ENCODE results near the gene RHEB. TPM values are rescaled to one million over a fixed set of nuclear protein-coding genes. Genes with fewer than 3 reads are reported as not detected.
A peak's percentile ranks its signal among the peaks of the same experiment; 100 is the strongest.
"Not testable (repeated sequence)": the region's sequence is repeated elsewhere in the genome, so short reads cannot be mapped to it uniquely, and the experiment has no call there.

The RHEB gene
- total and polyA plus RNA-seq, 2 donors (not counting 1 experiment from before 2014, with no cell fraction given) = 9.3 to 40.3 TPM

DNA sequence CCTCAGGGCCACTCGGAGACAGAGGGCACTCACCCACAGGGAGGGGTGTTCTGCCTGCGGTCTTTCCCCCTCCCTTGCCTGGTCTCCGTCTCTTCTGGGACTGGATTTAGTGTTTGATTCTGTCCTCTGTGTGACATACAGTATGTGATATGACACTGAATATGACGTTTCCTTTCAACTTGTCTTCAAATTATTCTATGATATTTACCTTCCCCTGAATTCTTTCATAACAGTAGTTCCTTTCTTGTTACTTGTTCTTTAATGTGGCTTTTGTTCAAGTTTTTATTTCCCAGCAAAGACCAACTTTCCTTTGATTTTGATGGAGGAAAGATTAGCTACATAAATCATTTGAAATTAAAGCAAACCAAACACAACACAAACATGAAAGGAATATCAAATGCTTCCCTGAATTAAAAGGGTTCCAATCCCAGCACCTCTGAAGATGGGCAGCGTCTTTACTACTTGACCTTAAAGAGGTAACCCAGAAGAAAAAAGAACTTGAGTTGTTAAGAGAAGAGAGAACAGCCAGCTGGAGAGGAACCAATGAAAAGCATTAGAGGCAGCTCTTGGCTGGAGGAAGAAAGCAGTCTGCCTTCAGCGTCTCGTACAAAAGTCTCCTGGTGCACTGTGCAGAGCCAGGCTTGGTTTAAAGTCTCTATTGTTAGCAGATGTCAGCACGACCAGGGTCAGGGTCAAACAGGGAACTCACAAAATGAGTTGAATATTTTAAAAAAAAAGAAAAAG lies 18.3 kb upstream of the RHEB start:
- Mint-ChIP-seq H3K4me3 (no peak overlapping the region), H3K4me1 (no peaks in the 10 kb centered on the region), H3K27me3 (peaks cover 49% of the 10 kb centered on the region), H3K27ac (no peak overlapping the region), H3K9me3 (ENCODE audit: insufficient read depth) (peaks cover 6% of the 10 kb centered on the region)
- WGBS (ENCODE audit: insufficient coverage) = no CpG with 5 or more reads among the region's 8 CpGs
- H3K79me2 ChIP-seq (ENCODE audit: control insufficient read depth, insufficient read depth, low read length) = no peaks in the 10 kb centered on the region
- intact Hi-C loops (cut with micrococcal nuclease) = no loop called here
- POLR2A ChIA-PET = no interaction called here
- H3K4me3 ChIP-seq (ENCODE audit: control extremely low read depth in 1 of 5, extremely low read depth in 1 of 5, insufficient read depth in 1 of 5, low read depth in 2 of 5, low read length in 4 of 5) = no peak overlapping the region
- peaks cover 0 to 12% (median 4%) of the 10 kb centered on the region in 4 experiments for H3K27me3 ChIP-seq (replicated peaks in 1 of 4; ENCODE audit: control extremely low read depth in 1 of 4, control insufficient read depth in 3 of 4, insufficient read depth in 4 of 4, low read length in 3 of 4)
- no peak overlapping the region for H3K27ac ChIP-seq (ENCODE audit: low read length in 2 of 2)
- no peak for ATAC-seq (ENCODE audit: low read depth)
- no peak overlapping the region for H3K9ac ChIP-seq (ENCODE audit: low read length)
- no peak overlapping the region for H2AFZ ChIP-seq (ENCODE audit: insufficient read depth, low read depth, low read length, poor library complexity, severe bottlenecking)
- no peak for TF ChIP-seq CTCF (IDR thresholded peaks at IDR 0.05)
- TF ChIP-seq EZH2 (IDR thresholded peaks at IDR 0.05; ENCODE audit: borderline replicate concordance, insufficient read depth, low read depth, low read length, poor library complexity, severe bottlenecking) = no peak
- CTCF ChIA-PET = no interaction called here
- no peak overlapping the region for H3K4me2 ChIP-seq (replicated peaks; ENCODE audit: low read depth, low read length, poor library complexity, severe bottlenecking)
- H3K9me3 ChIP-seq (ENCODE audit: control extremely low read depth in 1 of 3, control insufficient read depth in 2 of 3, insufficient read depth in 1 of 3, low read length in 2 of 3) = peaks cover 0 to 9% (median 5%) of the 10 kb centered on the region in 3 donors
- no peaks in the 10 kb centered on the region for H3K36me3 ChIP-seq (replicated peaks in 1 of 2; ENCODE audit: control extremely low read depth in 1 of 2, control insufficient read depth in 1 of 2, extremely low read depth in 1 of 2, insufficient read depth in 2 of 2, low read length in 1 of 2)
- H3K4me1 ChIP-seq (ENCODE audit: control insufficient read depth in 2 of 2, insufficient read depth in 2 of 2, low read length in 2 of 2) = no peaks in the 10 kb centered on the region
- no peak for DNase-seq
- no peaks in the 10 kb centered on the region for H4K20me1 ChIP-seq (ENCODE audit: control insufficient read depth, insufficient read depth, low read length, poor library complexity, severe bottlenecking)

DNA sequence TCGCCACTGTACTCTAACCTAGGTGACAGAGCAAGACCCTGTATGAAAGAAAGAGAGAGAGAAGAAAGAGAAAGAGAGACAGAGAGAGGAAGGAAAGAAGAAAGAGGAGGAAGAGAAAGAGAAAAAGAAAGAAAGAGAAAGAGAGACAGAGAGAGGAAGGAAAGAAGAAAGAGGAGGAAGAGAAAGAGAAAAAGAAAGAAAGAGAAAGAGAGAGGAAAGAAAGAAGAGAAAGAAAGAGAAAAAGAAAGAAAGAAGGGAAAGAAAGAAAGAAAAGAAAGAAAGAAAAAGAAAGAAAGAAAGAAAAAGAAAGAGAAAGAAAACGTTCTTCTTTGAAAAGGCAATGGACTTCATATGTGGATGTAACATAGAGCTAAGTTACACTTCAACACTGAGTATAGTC lies 16.5 kb upstream of the RHEB start:
- ATAC-seq (ENCODE audit: low read depth); H4K20me1 ChIP-seq (ENCODE audit: control insufficient read depth, insufficient read depth, low read length, poor library complexity, severe bottlenecking); intact Hi-C loops (cut with micrococcal nuclease); H3K4me2 ChIP-seq (replicated peaks; ENCODE audit: low read depth, low read length, poor library complexity, severe bottlenecking); POLR2A ChIA-PET; H3K36me3 ChIP-seq (replicated peaks in 1 of 2; ENCODE audit: control extremely low read depth in 1 of 2, control insufficient read depth in 1 of 2, extremely low read depth in 1 of 2, insufficient read depth in 2 of 2, low read length in 1 of 2); CTCF ChIA-PET; H3K9me3 Mint-ChIP-seq (ENCODE audit: insufficient read depth); H3K27ac ChIP-seq (ENCODE audit: low read length in 2 of 2); H3K4me3 Mint-ChIP-seq; H3K27ac Mint-ChIP-seq; H3K4me1 ChIP-seq (ENCODE audit: control insufficient read depth in 2 of 2, insufficient read depth in 2 of 2, low read length in 2 of 2); H3K4me3 ChIP-seq (ENCODE audit: control extremely low read depth in 1 of 5, extremely low read depth in 1 of 5, insufficient read depth in 1 of 5, low read depth in 2 of 5, low read length in 4 of 5); H3K4me1 Mint-ChIP-seq; DNase-seq; H2AFZ ChIP-seq (ENCODE audit: insufficient read depth, low read depth, low read length, poor library complexity, severe bottlenecking); H3K9ac ChIP-seq (ENCODE audit: low read length); H3K79me2 ChIP-seq (ENCODE audit: control insufficient read depth, insufficient read depth, low read length): not testable (repeated sequence)
- H3K27me3 ChIP-seq (replicated peaks in 1 of 4; ENCODE audit: control extremely low read depth in 1 of 4, control insufficient read depth in 3 of 4, insufficient read depth in 4 of 4, low read length in 3 of 4) = peaks cover 0 to 15% (median 4%) of the 10 kb centered on the region in 4 experiments
- TF ChIP-seq CTCF (IDR thresholded peaks at IDR 0.05) = peak; percentile 29
- H3K27me3 Mint-ChIP-seq = peaks cover 45% of the 10 kb centered on the region
- 100% methylated on average over 1 of the region's 2 CpGs for WGBS (ENCODE audit: insufficient coverage)
- H3K9me3 ChIP-seq (ENCODE audit: control extremely low read depth in 1 of 3, control insufficient read depth in 2 of 3, insufficient read depth in 1 of 3, low read length in 2 of 3) = peaks cover 0 to 17% (median 5%) of the 10 kb centered on the region in 3 donors
